Measurements from ENCODE around the gene VWA8. TPM values are rescaled to one million over a fixed set of nuclear protein-coding genes. Genes with fewer than 3 reads are reported as not detected.

VWA8 gene
- total RNA-seq, 1 donor, result 33.2 TPM

DNA sequence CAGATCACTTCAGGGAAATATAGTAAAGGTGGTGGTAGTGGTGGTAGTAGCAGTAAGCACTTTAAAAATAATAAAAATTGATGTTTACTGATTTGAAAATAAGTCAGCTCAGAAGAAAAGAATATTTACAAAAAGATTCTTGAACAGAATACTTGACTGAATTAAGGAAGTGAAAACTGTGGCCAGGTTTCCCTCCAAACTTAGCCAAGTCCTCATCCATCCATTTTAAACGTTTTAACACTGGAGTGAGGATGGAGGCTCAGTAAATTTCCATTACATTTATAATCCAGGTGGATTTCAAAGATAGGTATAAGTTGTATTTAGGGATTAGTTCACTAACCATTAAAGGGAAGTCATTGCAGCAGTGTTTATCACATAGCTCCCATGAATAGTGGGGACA lies 282.1 kb downstream of the VWA8 start:
- no peak overlapping the region for H3K4me3 ChIP-seq (ENCODE audit: low read depth, low read length)
- no peak for DNase-seq (ENCODE audit: low read depth)
- TF ChIP-seq, protein P1, sequence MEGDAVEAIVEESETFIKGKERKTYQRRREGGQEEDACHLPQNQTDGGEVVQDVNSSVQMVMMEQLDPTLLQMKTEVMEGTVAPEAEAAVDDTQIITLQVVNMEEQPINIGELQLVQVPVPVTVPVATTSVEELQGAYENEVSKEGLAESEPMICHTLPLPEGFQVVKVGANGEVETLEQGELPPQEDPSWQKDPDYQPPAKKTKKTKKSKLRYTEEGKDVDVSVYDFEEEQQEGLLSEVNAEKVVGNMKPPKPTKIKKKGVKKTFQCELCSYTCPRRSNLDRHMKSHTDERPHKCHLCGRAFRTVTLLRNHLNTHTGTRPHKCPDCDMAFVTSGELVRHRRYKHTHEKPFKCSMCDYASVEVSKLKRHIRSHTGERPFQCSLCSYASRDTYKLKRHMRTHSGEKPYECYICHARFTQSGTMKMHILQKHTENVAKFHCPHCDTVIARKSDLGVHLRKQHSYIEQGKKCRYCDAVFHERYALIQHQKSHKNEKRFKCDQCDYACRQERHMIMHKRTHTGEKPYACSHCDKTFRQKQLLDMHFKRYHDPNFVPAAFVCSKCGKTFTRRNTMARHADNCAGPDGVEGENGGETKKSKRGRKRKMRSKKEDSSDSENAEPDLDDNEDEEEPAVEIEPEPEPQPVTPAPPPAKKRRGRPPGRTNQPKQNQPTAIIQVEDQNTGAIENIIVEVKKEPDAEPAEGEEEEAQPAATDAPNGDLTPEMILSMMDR (IDR thresholded peaks at IDR 0.05; ENCODE audit: insufficient read depth, low read depth, low read length), result no peak

DNA sequence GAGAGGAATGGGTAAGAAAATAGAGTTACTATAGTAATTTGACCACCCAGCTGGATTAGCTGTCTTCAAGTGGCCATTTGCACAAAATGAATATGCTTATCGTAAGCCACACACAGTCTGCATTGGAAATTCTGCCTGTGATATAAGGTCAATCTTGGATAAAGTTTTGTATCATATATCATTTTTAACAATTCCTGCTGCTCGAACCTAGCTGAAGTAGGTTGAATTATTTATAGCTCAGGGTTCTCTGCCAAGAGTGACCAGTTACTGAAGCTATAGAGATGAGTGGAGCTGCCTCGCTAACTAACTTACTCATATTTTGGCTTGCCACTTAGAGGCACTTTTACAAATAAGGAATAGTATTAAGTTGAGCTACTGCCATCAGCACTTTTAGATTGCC lies 282.7 kb downstream of the VWA8 start:
- TF ChIP-seq, protein P1 (IDR thresholded peaks at IDR 0.05; ENCODE audit: insufficient read depth, low read depth, low read length), result no peak
- no peak overlapping the region for H3K4me3 ChIP-seq (ENCODE audit: low read depth, low read length)
- no peak for DNase-seq (ENCODE audit: low read depth)

DNA sequence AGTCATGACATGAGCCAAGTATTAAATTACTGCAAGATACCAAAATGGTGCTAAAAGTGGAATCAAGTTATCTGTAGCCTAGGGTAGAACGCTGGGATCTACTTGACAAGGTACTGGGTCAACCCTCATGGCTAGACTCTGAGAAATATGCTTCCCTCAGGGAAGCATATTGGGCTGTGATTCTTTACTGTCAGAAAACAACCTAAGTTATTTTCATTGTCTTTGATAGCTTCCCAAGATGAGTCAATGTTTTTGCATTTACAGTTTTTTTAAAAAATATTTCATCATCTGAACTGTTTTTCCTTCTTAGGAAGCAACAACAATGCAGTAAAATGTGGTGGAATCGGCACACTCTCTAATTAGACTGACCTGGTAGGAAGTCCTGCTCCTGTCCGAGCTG lies 285.6 kb downstream of the VWA8 start:
- TF ChIP-seq, protein P1 (IDR thresholded peaks at IDR 0.05; ENCODE audit: insufficient read depth, low read depth, low read length), result no peak
- no peak overlapping the region for H3K4me3 ChIP-seq (ENCODE audit: low read depth, low read length)
- DNase-seq (ENCODE audit: low read depth), result peak; percentile 71

DNA sequence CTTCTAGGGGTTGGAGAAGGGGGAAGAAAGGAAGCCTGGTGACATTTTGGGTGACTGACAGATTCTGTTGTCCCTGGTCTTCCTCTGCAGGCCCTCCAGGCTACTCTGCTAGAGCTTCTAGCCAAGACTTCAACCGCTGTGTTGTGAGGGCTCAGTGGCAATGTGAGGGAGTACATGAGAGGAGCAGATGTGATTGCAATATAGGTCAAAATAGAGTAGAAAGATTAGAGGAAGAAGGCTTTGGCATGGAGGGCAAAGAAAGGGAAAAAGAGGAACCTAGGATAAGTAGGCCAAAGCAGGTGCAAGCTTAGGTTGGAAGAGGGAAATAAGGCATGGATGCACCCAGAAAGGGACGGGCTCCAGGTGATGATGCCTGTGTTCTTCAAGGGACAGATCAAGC lies 286.7 kb downstream of the VWA8 start:
- TF ChIP-seq, protein P1 (IDR thresholded peaks at IDR 0.05; ENCODE audit: insufficient read depth, low read depth, low read length), result no peak
- H3K4me3 ChIP-seq (ENCODE audit: low read depth, low read length), result no peak overlapping the region
- no peak for DNase-seq (ENCODE audit: low read depth)

DNA sequence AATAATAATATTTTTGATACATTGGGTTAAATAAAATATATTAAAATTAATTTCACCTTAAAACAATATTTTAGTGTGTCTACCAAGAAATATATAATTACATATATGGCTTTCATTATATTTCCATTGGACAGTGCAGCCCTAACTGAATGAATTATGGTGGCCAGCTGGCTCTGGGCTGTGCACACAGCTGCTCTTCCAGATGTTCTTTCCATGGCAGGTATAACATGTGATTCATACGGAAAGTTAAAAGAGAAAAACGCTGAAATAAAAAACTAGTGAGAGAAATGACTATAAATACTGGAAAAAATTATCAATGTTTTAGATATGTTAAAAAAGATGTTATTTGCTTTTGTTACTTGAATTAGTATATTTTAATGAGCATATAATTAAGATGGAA lies 287.3 kb downstream of the VWA8 start:
- no peak overlapping the region for H3K4me3 ChIP-seq (ENCODE audit: low read depth, low read length)
- TF ChIP-seq, protein P1 (IDR thresholded peaks at IDR 0.05; ENCODE audit: insufficient read depth, low read depth, low read length), result no peak

DNA sequence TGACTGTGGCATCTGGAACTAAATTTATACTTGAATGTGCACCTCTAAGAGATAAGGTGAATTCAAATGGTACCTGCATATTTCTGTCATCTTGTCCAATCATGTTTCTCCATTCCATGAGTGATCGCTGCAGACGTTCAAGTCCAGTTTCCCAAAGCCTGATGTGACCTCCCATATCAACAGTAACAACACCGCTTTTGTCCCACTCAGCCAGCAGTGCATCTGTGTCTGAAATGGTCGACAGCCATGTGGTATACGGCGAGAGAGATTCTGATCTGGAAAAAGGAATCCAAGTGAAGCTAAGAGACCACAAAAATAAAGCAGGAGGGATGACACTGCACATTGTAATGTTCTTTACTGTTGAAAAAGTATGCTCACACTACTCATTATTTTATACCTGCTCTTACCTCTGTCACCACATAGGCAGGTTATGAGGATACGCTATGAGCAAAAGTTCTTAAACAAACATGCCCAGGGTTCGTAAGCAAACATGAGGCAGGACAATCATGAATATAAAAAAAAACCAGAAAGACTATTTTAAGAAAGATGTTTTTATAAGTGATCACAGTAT lies 290.0 kb downstream of the VWA8 start:
- H3K4me3 ChIP-seq (ENCODE audit: low read depth, low read length), result no peak overlapping the region
- DNase-seq (ENCODE audit: low read depth), result no peak
- TF ChIP-seq, protein P1 (IDR thresholded peaks at IDR 0.05; ENCODE audit: insufficient read depth, low read depth, low read length), result no peak

More for the DNA sequence above, 287.3 kb downstream of the VWA8 start:
- no peak for DNase-seq (ENCODE audit: low read depth)

DNA sequence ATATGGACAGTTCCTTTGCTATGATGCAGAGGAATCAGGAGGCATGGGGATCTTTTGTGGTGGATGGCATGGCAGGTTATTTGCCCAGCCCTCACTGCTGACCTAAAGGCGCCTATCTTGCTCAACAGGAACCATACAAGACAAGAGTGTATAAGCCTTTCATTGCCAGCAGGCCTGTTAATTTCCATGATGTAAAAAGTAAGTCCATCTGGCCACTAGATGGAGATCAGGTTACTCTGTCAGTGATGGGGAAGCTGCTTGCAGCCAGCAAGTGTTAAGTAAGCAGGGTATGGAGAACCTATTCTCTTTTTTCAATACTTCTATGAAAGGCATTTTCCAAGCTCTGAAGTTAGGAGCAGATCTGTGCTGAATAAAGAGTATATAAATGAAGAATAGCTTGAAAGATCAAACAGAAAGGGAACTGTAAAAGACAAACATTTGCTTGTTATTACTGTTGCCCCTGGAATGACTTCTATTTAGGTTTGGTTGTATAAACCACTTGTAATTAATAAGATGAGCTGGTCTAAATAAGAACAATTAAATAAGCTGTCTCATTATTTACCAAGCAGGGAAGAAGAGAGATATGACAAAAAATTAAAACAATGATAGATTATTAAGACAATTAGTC lies 292.7 kb downstream of the VWA8 start:
- no peak overlapping the region for H3K4me3 ChIP-seq (ENCODE audit: low read depth, low read length)
- TF ChIP-seq, protein P1 (IDR thresholded peaks at IDR 0.05; ENCODE audit: insufficient read depth, low read depth, low read length), result peak; percentile 80
- DNase-seq (ENCODE audit: low read depth), result peak; percentile 98
